Activated B cell treated with CpG ODN at 0.5 μM for 24 hours (primary cell): Measurements from ENCODE around the gene ERC2. TPM values are rescaled to one million over a fixed set of nuclear protein-coding genes. Genes with fewer than 3 reads are reported as not detected.

Experiments
- ATAC-seq: fragments of 200-7000 bp; cut with Tn5 transposase; one replicate; pipeline ENCODE4 v1.10.0; 2021; ENCODE audit warnings: low read depth, mild to moderate bottlenecking, moderate library complexity
- CTCF ChIA-PET: fragments of 350-600 bp; sonication (Branson Sonifier 250); formaldehyde crosslinking; loops from one replicate; lab custom pipeline; 2021; ENCODE audit warnings: antibody characterized with exemption; lab: Charles Lee
- POLR2A ChIA-PET: fragments of 350-600 bp; sonication (Branson Sonifier 250); formaldehyde crosslinking; loops from one replicate; lab custom pipeline; 2021; ENCODE audit warnings: antibody characterized with exemption; lab: Charles Lee
- DNase-seq: peaks from one replicate; pipeline ENCODE4 v3.0.0; 2022
- H3K27ac Mint-ChIP-seq: one replicate; pipeline ENCODE4 v1.8.0; 2020; ENCODE audit warnings: mixed read lengths
- H3K27me3 Mint-ChIP-seq: one replicate; pipeline ENCODE4 v1.8.0; 2021; ENCODE audit warnings: mixed read lengths
- H3K36me3 Mint-ChIP-seq: one replicate; pipeline ENCODE4 v1.8.0; 2021; ENCODE audit warnings: low read depth, mixed read lengths
- H3K4me1 Mint-ChIP-seq: one replicate; pipeline ENCODE4 v1.8.0; 2021; ENCODE audit warnings: mixed read lengths
- H3K4me3 Mint-ChIP-seq: one replicate; pipeline ENCODE4 v1.8.0; 2020; ENCODE audit warnings: mild to moderate bottlenecking, mixed read lengths
- H3K9me3 Mint-ChIP-seq: one replicate; pipeline ENCODE4 v1.8.0; 2020; ENCODE audit warnings: mixed read lengths
- CTCF ChIP-seq: fragments of 200-600 bp; IDR thresholded peaks from one replicate; pipeline ENCODE4 v1.8.0; 2022; ENCODE audit warnings: antibody characterized with exemption, mild to moderate bottlenecking
- intact Hi-C: fragments of 100-400 bp; cut with micrococcal nuclease; formaldehyde crosslinking; loops from one replicate; pipeline ENCODE4 v1.15.1; 2024
- total RNA-seq: library from RNA; stranded (reverse); gene quantifications from 2 replicates; pipeline ENCODE4 v1.2.3, GENCODE V29; 2022

Gene ERC2
- total RNA-seq, 1 donor from 2014 or later, result not detected

GRCh38 chr3:55527361-55527760 is 940.9 kb downstream of the ERC2 start:
- intact Hi-C loops, result no loop called here
- no peak for TF ChIP-seq CTCF
- ChIA-PET CTCF (no interaction called here), POLR2A (no interaction called here)
- no peak overlapping the region for H3K4me3 Mint-ChIP-seq
- DNase-seq (no peak), ATAC-seq (no peak)
- H3K27ac Mint-ChIP-seq, result no peak overlapping the region
- no peaks in the 10 kb centered on the region for H3K4me1 Mint-ChIP-seq
- H3K36me3 Mint-ChIP-seq, result no peaks in the 10 kb centered on the region
- no peaks in the 10 kb centered on the region for H3K9me3 Mint-ChIP-seq
- no peaks in the 10 kb centered on the region for H3K27me3 Mint-ChIP-seq

- no peak for DNase-seq
- ATAC-seq, result no peak
- Mint-ChIP-seq H3K4me3 (no peak overlapping the region), H3K27me3 (no peaks in the 10 kb centered on the region), H3K4me1 (no peaks in the 10 kb centered on the region), H3K9me3 (no peaks in the 10 kb centered on the region), H3K27ac (no peak overlapping the region), H3K36me3 (no peaks in the 10 kb centered on the region)
- ChIA-PET CTCF (no interaction called here), POLR2A (no interaction called here)
- intact Hi-C loops, result no loop called here
- TF ChIP-seq CTCF, result no peak
Measured at GRCh38 chr3:55526332-55527030, 941.8 kb downstream of the ERC2 start.

- TF ChIP-seq CTCF, result no peak
- H3K36me3 Mint-ChIP-seq, result no peaks in the 10 kb centered on the region
- H3K9me3 Mint-ChIP-seq, result no peaks in the 10 kb centered on the region
- no peak overlapping the region for H3K27ac Mint-ChIP-seq
- DNase-seq (no peak), ATAC-seq (no peak)
- CTCF ChIA-PET, result no interaction called here
- no peaks in the 10 kb centered on the region for H3K4me1 Mint-ChIP-seq
- intact Hi-C loops, result no loop called here
- POLR2A ChIA-PET, result no interaction called here
- H3K27me3 Mint-ChIP-seq, result no peaks in the 10 kb centered on the region
- H3K4me3 Mint-ChIP-seq, result no peak overlapping the region
Measured at GRCh38 chr3:55525436-55525835, 942.8 kb downstream of the ERC2 start.

GRCh38 chr3:55524565-55525244 is 943.6 kb downstream of the ERC2 start:
- Mint-ChIP-seq H3K4me3 (no peak overlapping the region), H3K9me3 (no peaks in the 10 kb centered on the region), H3K36me3 (no peaks in the 10 kb centered on the region), H3K27me3 (no peaks in the 10 kb centered on the region), H3K4me1 (no peaks in the 10 kb centered on the region), H3K27ac (no peak overlapping the region)
- ATAC-seq, result no peak
- ChIA-PET POLR2A (no interaction called here), CTCF (no interaction called here)
- TF ChIP-seq CTCF, result no peak
- DNase-seq, result no peak
- intact Hi-C loops, result no loop called here

GRCh38 chr3:55523471-55523870 is 944.8 kb downstream of the ERC2 start:
- Mint-ChIP-seq H3K4me1 (no peaks in the 10 kb centered on the region), H3K9me3 (no peaks in the 10 kb centered on the region), H3K27ac (no peak overlapping the region), H3K4me3 (no peak overlapping the region), H3K36me3 (no peaks in the 10 kb centered on the region), H3K27me3 (no peaks in the 10 kb centered on the region)
- no peak for TF ChIP-seq CTCF
- CTCF ChIA-PET, result no interaction called here
- intact Hi-C loops, result no loop called here
- POLR2A ChIA-PET, result no interaction called here
- no peak for DNase-seq
- no peak for ATAC-seq
